ENCODE results near the gene TICAM2.

The TICAM2 gene

GRCh38 chr5:115530426-115530825, 71.9 kb downstream of the TICAM2 start:
- no peak for DNase-seq

Measured in activated gamma-delta T cell (primary cell).